ENCODE results near the gene NSD1.

Gene NSD1

GRCh38 chr5:177098470-177099141 is 35.0 kb upstream of the NSD1 start:
- no peak for TF ChIP-seq CTCF (IDR thresholded peaks at IDR 0.05; ENCODE audit: low read depth, low read length)
- no peak overlapping the region for H3K4me3 ChIP-seq (replicated peaks in 1 of 2; ENCODE audit: low read depth in 2 of 2, low read length in 2 of 2)
- DNase-seq (ENCODE audit: low read depth in 2 of 2) = peak in 1 of 2 donors; percentile 39

- DNase-seq (ENCODE audit: low read depth in 2 of 2) = no peak
- TF ChIP-seq CTCF (IDR thresholded peaks at IDR 0.05; ENCODE audit: low read depth, low read length) = no peak
- no peak overlapping the region for H3K4me3 ChIP-seq (replicated peaks in 1 of 2; ENCODE audit: low read depth in 2 of 2, low read length in 2 of 2)
Observed at GRCh38 chr5:177099422-177100093, 34.0 kb upstream of the NSD1 start.

- no peak for DNase-seq (ENCODE audit: low read depth in 2 of 2)
- no peak overlapping the region for H3K4me3 ChIP-seq (replicated peaks in 1 of 2; ENCODE audit: low read depth in 2 of 2, low read length in 2 of 2)
- TF ChIP-seq CTCF (IDR thresholded peaks at IDR 0.05; ENCODE audit: low read depth, low read length) = no peak
Observed at GRCh38 chr5:177100714-177101121, 32.9 kb upstream of the NSD1 start.

- no peak overlapping the region for H3K4me3 ChIP-seq (replicated peaks in 1 of 2; ENCODE audit: low read depth in 2 of 2, low read length in 2 of 2)
- DNase-seq (ENCODE audit: low read depth in 2 of 2) = peak in 1 of 2 donors; percentile 44
- TF ChIP-seq CTCF (IDR thresholded peaks at IDR 0.05; ENCODE audit: low read depth, low read length) = no peak
Observed at GRCh38 chr5:177103523-177104253, 29.9 kb upstream of the NSD1 start.

- TF ChIP-seq CTCF (IDR thresholded peaks at IDR 0.05; ENCODE audit: low read depth, low read length) = no peak
- DNase-seq (ENCODE audit: low read depth in 2 of 2) = no peak
- no peak overlapping the region for H3K4me3 ChIP-seq (replicated peaks in 1 of 2; ENCODE audit: low read depth in 2 of 2, low read length in 2 of 2)
Observed at GRCh38 chr5:177105691-177106476, 27.7 kb upstream of the NSD1 start.

GRCh38 chr5:177107159-177107558 is 26.4 kb upstream of the NSD1 start:
- DNase-seq (ENCODE audit: low read depth in 2 of 2) = no peak
- no peak overlapping the region for H3K4me3 ChIP-seq (replicated peaks in 1 of 2; ENCODE audit: low read depth in 2 of 2, low read length in 2 of 2)
- no peak for TF ChIP-seq CTCF (IDR thresholded peaks at IDR 0.05; ENCODE audit: low read depth, low read length)
